Natural killer cell (primary cell): ENCODE data around the gene SLC5A6. TPM values are rescaled to one million over a fixed set of nuclear protein-coding genes. Genes with fewer than 3 reads are reported as not detected.

Experiments
- ATAC-seq, 3 donors: fragments of 150-1000 bp in 2 of 3; fragments of 200-7000 bp in 1 of 3; cut with Tn5 transposase; 1 replicate in 1 of 3; 2 replicates in 2 of 3; pipeline ENCODE4 v1.10.0; 2021; ENCODE audit warnings: mild to moderate bottlenecking in 2 of 3, moderate library complexity in 2 of 3
- DNase-seq, 2 donors: peaks; one replicate each; pipeline versions ENCODE4 v3.0.0 to v3.0.0-alpha.2; 2013 to 2021; ENCODE audit warnings: mixed read lengths in 1 of 2
- H3K27ac ChIP-seq: one replicate; pipeline ENCODE4 v1.5.1; 2013; ENCODE audit warnings: mild to moderate bottlenecking, low read length
- H3K27me3 ChIP-seq: one replicate; pipeline ENCODE4 v1.6.1; 2013; ENCODE audit warnings: low read length; ENCODE audit not compliant: control insufficient read depth, insufficient read depth
- H3K36me3 ChIP-seq: one replicate; pipeline ENCODE4 v1.6.1; 2013; ENCODE audit warnings: low read length; ENCODE audit not compliant: control insufficient read depth, insufficient read depth
- H3K4me1 ChIP-seq: one replicate; pipeline ENCODE4 v1.6.1; 2013; ENCODE audit warnings: low read length; ENCODE audit not compliant: control insufficient read depth, insufficient read depth
- H3K4me3 ChIP-seq: one replicate; pipeline ENCODE4 v1.5.1; 2013; ENCODE audit warnings: low read length
- H3K9me3 ChIP-seq: one replicate; pipeline ENCODE4 v1.6.1; 2013; ENCODE audit warnings: low read length; ENCODE audit not compliant: control insufficient read depth, insufficient read depth
- H3K27ac Mint-ChIP-seq, 2 donors: one replicate each; pipeline ENCODE4 v1.8.0; 2022; ENCODE audit warnings: mild to moderate bottlenecking in 2 of 2, mixed read lengths in 2 of 2, moderate library complexity in 1 of 2
- H3K27me3 Mint-ChIP-seq, 2 donors: one replicate each; pipeline ENCODE4 v1.8.0; 2022; ENCODE audit warnings: low read depth in 2 of 2, mixed read lengths in 2 of 2
- H3K36me3 Mint-ChIP-seq: one replicate; pipeline ENCODE4 v1.8.0; 2022; ENCODE audit warnings: mixed read lengths
- H3K4me1 Mint-ChIP-seq, 2 donors: one replicate each; pipeline ENCODE4 v1.8.0; 2022; ENCODE audit warnings: mixed read lengths in 2 of 2
- H3K4me3 Mint-ChIP-seq: one replicate; pipeline ENCODE4 v1.8.0; 2022; ENCODE audit warnings: mild to moderate bottlenecking, moderate library complexity, mixed read lengths
- H3K9me3 Mint-ChIP-seq, 2 donors: one replicate each; pipeline ENCODE4 v1.8.0; 2022; ENCODE audit warnings: mixed read lengths in 2 of 2
- WGBS: methylation state at CpG from one replicate; pipeline ENCODE4 v1.1.7; 2013; ENCODE audit warnings: missing lambda C conversion rate; ENCODE audit not compliant: insufficient coverage; 5-methylcytosine and 5-hydroxymethylcytosine counted together
- intact Hi-C: fragments of 100-400 bp; cut with micrococcal nuclease; formaldehyde crosslinking; loops from one replicate; pipeline ENCODE4 v1.14.2; 2022
- total RNA-seq, 4 donors: library from RNA; stranded (reverse); fragments of 120-200 nt in 1 of 4; gene quantifications; one replicate each; pipeline versions ENCODE4 v1.2.3 to v1.2.4, GENCODE V29; 2013 to 2022
- TF ChIP-seq, protein P1 (sequence below): fragments of 200-600 bp; IDR thresholded peaks from one replicate; pipeline ENCODE4 v1.8.0; 2022; ENCODE audit warnings: antibody characterized with exemption

Gene SLC5A6
- total RNA-seq, 3 donors from 2014 or later (not counting 1 experiment from before 2014, with no cell fraction given) = 86.2 to 102 (median 93.7) TPM

DNA sequence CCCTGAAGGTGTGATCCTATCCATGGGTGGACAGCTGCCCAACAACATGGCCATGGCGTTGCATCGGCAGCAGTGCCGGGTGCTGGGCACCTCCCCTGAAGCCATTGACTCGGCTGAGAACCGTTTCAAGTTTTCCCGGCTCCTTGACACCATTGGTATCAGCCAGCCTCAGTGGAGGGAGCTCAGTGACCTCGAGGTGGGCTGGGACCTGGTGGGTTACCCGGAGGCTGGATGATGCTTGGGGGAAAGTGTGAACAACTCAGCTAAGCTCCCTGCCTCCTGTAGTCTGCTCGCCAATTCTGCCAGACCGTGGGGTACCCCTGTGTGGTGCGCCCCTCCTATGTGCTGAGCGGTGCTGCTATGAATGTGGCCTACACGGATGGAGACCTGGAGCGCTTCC, 21.3 kb upstream of the SLC5A6 start:
- Histone ChIP-seq H3K9me3 (no peaks in the 10 kb centered on the region), H3K4me1 (no peaks in the 10 kb centered on the region), H3K4me3 (no peak overlapping the region), H3K27ac (no peak overlapping the region), H3K36me3 (peaks cover 66% of the 10 kb centered on the region), H3K27me3 (no peaks in the 10 kb centered on the region)
- Mint-ChIP-seq H3K27ac (peak overlapping the region in 1 of 2 donors; percentile 39), H3K27me3 (no peaks in the 10 kb centered on the region), H3K4me1 (no peaks in the 10 kb centered on the region), H3K4me3 (no peak overlapping the region), H3K36me3 (peaks cover 8% of the 10 kb centered on the region), H3K9me3 (no peaks in the 10 kb centered on the region)
- WGBS = 97% methylated on average over 14 of the region's 14 CpGs
- no peak for ATAC-seq
- intact Hi-C loops = no loop called here
- no peak for DNase-seq
- TF ChIP-seq, protein P1, sequence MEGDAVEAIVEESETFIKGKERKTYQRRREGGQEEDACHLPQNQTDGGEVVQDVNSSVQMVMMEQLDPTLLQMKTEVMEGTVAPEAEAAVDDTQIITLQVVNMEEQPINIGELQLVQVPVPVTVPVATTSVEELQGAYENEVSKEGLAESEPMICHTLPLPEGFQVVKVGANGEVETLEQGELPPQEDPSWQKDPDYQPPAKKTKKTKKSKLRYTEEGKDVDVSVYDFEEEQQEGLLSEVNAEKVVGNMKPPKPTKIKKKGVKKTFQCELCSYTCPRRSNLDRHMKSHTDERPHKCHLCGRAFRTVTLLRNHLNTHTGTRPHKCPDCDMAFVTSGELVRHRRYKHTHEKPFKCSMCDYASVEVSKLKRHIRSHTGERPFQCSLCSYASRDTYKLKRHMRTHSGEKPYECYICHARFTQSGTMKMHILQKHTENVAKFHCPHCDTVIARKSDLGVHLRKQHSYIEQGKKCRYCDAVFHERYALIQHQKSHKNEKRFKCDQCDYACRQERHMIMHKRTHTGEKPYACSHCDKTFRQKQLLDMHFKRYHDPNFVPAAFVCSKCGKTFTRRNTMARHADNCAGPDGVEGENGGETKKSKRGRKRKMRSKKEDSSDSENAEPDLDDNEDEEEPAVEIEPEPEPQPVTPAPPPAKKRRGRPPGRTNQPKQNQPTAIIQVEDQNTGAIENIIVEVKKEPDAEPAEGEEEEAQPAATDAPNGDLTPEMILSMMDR = no peak

DNA sequence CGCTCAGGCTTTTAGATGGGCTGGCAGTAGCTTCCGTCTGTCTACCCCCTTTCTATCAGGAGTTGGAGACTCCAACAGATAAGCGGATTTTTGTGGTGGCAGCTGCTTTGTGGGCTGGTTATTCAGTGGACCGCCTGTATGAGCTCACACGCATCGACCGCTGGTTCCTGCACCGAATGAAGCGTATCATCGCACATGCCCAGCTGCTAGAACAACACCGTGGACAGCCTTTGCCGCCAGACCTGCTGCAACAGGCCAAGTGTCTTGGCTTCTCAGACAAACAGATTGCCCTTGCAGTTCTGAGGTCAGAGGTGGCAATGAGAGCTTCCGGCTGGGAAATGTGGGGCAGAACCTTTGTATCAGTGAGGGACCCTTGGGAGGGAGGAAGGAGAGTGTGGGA, 19.9 kb upstream of the SLC5A6 start:
- peaks cover 61% of the 10 kb centered on the region for H3K36me3 ChIP-seq
- over 99% methylated on average over 13 of the region's 13 CpGs for WGBS

DNA sequence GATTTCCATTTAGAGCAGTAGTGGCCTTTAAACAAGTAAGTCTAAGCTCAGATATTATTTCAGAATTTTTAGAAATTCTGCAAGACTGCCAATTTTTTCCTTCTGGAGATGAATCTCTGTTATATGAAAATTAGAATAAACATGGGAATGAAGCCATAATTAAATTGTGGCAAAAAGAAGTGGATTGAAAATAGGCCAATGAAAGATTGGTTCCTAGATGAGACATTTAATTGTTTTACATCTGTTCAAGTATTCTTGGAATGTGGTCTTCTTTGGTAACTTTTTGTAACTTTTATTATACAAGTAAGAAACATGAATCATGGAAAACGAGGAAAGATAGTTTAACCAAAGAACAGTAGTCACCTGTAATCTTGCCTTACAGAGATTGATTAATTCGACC, 15.4 kb upstream of the SLC5A6 start:
- no peaks in the 10 kb centered on the region for H3K9me3 Mint-ChIP-seq
- no peak overlapping the region for H3K4me3 ChIP-seq
- no peak overlapping the region for H3K27ac Mint-ChIP-seq
- H3K9me3 ChIP-seq = no peaks in the 10 kb centered on the region
- H3K36me3 ChIP-seq = peaks cover 64% of the 10 kb centered on the region
- H3K27ac ChIP-seq = no peak overlapping the region
- no peaks in the 10 kb centered on the region for H3K27me3 Mint-ChIP-seq
- H3K36me3 Mint-ChIP-seq = no peaks in the 10 kb centered on the region
- no peak for ATAC-seq
- TF ChIP-seq, protein P1 = no peak
- intact Hi-C loops = no loop called here
- 100% methylated on average over 2 of the region's 2 CpGs for WGBS
- DNase-seq = no peak
- H3K4me3 Mint-ChIP-seq = no peak overlapping the region
- H3K4me1 Mint-ChIP-seq = no peaks in the 10 kb centered on the region
- no peaks in the 10 kb centered on the region for H3K4me1 ChIP-seq
- no peaks in the 10 kb centered on the region for H3K27me3 ChIP-seq

More for the DNA sequence above, 19.9 kb upstream of the SLC5A6 start:
- Histone ChIP-seq H3K4me1 (no peaks in the 10 kb centered on the region), H3K9me3 (no peaks in the 10 kb centered on the region), H3K4me3 (no peak overlapping the region), H3K27me3 (no peaks in the 10 kb centered on the region), H3K27ac (no peak overlapping the region)
- DNase-seq (no peak), ATAC-seq (no peak)
- Mint-ChIP-seq H3K27me3 (no peaks in the 10 kb centered on the region), H3K9me3 (no peaks in the 10 kb centered on the region), H3K27ac (no peak overlapping the region), H3K4me3 (no peak overlapping the region), H3K36me3 (peaks cover 8% of the 10 kb centered on the region), H3K4me1 (no peaks in the 10 kb centered on the region)
- TF ChIP-seq, protein P1 = no peak
- intact Hi-C loops = no loop called here

DNA sequence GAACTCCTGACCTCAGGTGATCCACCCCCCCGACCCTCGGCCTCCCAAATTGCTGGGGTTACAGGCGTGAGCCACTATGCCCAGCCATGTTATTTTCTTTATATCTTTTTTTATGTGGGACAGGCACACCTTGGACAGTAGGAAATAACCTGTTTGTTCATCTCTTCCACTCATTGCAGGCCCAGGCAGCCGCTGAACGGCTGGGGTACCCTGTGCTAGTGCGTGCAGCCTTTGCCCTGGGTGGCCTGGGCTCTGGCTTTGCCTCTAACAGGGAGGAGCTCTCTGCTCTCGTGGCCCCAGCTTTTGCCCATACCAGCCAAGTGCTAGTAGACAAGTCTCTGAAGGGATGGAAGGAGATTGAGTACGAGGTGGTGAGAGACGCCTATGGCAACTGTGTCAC, 13.5 kb upstream of the SLC5A6 start:
- WGBS = 97% methylated on average over 9 of the region's 9 CpGs
- H3K9me3 ChIP-seq = no peaks in the 10 kb centered on the region
- H3K36me3 ChIP-seq = peaks cover 56% of the 10 kb centered on the region
- H3K4me1 ChIP-seq = no peaks in the 10 kb centered on the region
- Mint-ChIP-seq H3K4me3 (no peak overlapping the region), H3K36me3 (no peaks in the 10 kb centered on the region), H3K27ac (no peak overlapping the region), H3K27me3 (no peaks in the 10 kb centered on the region), H3K4me1 (no peaks in the 10 kb centered on the region), H3K9me3 (no peaks in the 10 kb centered on the region)
- no peak for ATAC-seq
- no peak overlapping the region for H3K27ac ChIP-seq
- DNase-seq = no peak
- TF ChIP-seq, protein P1 = no peak
- no peak overlapping the region for H3K4me3 ChIP-seq
- H3K27me3 ChIP-seq = no peaks in the 10 kb centered on the region
- intact Hi-C loops = no loop called here
